Mammary epithelial cell (primary cell): ENCODE results near the gene BNC1.

Experiments
- CTCF ChIP-seq, 2 donors: IDR thresholded peaks in 1 of 2; conservative IDR thresholded peaks in 1 of 2; 2 replicates each; pipeline ENCODE4 v1.5.1; 2011 to 2012; ENCODE audit warnings: inconsistent platforms in 2 of 2, low read length in 2 of 2, mild to moderate bottlenecking in 2 of 2, control low read depth in 1 of 2, low read depth in 1 of 2; ENCODE audit not compliant: insufficient read depth in 1 of 2; ENCODE audit errors: extremely low read depth in 1 of 2
- EZH2 ChIP-seq: IDR thresholded peaks from 2 replicates; pipeline ENCODE4 v1.6.1; 2012; ENCODE audit warnings: low read length, inconsistent platforms, borderline replicate concordance

DNA sequence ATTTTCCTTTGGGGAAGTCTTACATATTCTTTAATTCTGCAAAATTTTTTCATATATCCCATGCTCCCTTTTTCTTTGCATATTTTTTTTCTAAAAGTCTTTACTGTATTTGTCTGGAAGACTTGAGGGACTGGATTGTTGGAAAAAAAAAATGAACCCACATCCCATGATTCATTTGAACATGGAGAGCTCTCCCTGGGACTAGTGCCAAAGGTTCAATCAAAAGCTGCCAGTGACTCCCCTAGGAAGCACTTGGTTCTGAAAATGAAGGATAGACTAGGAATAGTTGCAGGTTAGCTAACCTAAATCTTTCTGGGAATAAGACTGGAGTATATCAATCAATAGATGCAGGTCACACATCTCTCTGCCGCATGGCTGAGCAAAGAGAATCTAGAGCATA, 16.4 kb upstream of the BNC1 start:
- TF ChIP-seq CTCF (conservative IDR thresholded peaks at IDR 0.05 in 1 of 2, IDR thresholded peaks at IDR 0.05 in 1 of 2; ENCODE audit: extremely low read depth in 1 of 2, insufficient read depth in 1 of 2, low read depth in 1 of 2, low read length in 2 of 2) (no peak), EZH2 (no peak)
